NCI-H2081 treated with DMSO at 0.1 percent for 48 hours (cell line): Measurements from ENCODE around the gene MSRB2.
"Not testable (repeated sequence)": the region's sequence is repeated elsewhere in the genome, so short reads cannot be mapped to it uniquely, and the experiment has no call there.

Experiments used
- DNase-seq: peaks from one replicate; lab custom pipeline; 2025; lab: John Stamatoyannopoulos, UW

Gene MSRB2

DNA sequence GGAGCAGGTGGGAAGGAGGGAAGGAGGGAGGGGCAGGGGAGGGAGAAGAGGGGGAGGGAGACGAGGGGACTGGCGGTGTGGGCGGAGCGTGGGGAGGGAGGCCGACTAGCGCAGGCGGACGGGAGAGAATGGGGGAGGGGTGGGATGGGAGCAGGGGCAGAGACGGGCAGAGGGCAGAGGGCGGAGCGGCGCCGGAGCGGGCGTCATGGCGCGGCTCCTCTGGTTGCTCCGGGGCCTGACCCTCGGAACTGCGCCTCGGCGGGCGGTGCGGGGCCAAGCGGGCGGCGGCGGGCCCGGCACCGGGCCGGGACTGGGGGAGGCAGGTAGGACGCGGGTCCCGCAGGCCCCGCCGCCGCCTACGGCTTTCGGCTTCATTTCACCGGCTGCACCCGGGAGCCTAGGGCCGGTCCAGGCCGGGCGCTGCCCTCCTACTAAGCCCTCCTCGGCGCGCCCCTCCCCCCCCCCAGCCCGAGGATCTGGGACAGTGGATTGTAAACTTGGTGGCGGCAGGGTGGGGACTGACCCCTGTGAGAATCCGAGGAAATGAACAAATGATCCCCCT, at the start of gene MSRB2:
Gene MSRB2 (plus strand): TSS at position 176 of the 562 bp plus-strand sequence. CDS start 30 bp downstream, at position 206.
- DNase-seq = no peak

DNA sequence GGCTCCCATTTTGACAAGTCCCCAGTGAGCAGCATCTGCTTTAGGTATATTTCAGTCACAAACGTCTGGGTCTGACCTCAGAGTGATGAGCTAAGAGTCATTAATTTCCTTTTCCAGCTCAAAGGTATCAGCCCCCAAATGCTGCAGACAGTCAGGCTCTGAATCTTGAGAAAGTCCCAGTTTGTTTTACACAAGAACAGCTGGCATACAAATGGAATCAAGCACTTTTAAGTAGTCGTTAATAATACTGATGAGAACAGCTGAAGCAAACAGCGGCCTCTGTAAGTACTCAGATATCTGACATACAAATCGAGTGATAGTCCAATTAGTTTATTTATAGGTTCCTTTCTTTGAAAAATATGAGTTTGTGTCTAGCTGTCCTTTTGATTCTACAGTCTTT, 49.4 kb upstream of the MSRB2 start:
- DNase-seq = no peak

DNA sequence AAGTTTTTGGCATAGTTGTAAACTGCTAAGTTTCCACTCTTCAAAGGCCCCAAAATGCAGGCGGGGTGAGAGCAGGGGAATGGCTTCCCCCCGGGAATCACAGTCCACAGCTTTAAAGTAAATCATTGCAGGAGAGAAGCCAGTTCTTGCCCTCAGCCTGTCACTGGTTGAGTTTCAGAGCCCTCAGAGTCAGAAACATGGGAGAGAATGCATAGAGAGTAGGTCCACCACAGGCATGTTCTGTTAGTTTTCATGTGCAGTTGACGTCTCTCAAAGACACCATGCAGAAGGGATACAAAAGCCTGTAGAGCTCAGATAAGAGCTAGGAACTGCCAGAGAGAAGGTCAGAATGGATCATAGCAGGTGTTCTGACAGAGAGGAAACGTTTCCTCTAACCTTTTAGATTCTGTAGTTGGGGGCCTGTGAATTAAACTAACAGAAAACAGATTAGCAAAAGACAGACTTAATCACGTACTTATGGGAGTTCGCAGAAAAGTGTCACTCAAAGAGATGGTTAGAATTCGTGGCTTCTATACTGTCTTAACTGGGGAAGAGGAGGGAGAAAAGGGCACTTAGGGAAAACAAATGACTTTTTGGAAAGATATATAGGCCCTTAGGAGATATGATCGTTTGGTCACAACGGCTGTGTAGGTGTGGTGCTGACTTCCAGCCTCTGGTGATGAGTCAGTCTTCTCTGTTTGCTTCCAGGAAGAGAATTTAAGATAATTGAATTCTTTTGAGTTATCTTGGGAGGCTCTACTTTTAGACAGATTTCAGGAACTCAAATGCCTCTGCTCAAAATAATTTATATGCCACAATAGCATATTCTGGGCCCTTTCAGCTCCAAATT, 48.0 kb upstream of the MSRB2 start:
- DNase-seq = no peak

DNA sequence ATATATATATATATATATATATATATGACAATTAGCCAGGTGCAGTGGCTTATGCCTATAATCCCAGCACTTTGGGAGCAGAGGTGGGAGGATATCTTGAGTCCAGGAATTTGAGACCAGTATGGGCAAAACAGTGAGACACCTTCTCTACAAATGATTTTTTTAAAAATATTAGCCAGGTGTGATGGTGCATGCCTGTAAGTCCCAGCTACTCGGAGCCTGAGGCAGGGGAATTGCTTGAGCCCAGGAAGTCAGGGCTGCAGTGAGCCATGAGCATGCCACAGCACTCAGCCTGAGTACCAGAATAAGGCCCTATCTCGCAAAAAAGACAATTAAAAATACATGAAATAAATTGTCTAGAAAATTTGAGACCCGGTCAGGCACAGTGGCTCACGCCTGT, 47.2 kb upstream of the MSRB2 start:
- no peak for DNase-seq

DNA sequence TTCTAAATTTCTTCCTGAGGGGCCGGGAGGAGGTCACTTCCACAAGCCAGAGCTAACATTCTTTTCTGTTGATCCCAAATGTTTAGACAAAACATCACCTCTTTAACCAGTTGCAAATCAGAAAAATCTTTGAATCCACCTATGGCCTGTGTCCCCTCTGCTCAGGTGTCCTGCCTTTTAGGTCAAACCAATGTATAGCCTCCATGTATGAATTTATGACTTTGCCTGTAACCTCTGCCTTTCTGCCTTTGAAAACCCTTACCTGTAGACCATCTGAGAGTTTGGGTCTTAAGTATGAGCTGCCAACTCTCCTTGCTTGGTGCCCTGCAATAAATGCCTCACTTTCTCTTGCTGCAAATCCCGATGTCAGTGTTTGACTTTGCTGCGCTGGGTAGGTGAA, 44.1 kb upstream of the MSRB2 start:
- DNase-seq = no peak

DNA sequence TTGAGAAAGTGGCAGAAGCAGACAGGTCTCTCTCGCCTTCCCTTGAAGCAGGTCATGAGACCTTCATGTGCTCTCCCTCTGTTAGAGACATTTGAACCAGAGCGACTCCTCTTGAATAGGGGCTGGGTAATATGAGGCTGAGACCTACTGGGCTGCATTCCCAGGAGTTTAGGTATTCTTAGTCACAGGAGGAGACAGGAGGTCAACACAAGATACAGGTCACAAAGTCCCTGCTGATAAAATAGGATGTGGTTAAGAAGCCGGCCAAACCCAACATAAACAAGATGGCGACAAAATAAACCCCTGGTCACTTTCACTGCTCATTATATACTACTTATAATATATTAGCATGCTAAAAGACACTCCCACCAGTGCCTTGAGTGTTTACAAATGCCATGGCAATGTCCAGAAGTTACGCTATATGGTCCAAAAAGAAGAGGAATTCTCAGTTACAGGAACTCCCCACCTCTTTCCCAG, 43.5 kb upstream of the MSRB2 start:
- no peak for DNase-seq

DNA sequence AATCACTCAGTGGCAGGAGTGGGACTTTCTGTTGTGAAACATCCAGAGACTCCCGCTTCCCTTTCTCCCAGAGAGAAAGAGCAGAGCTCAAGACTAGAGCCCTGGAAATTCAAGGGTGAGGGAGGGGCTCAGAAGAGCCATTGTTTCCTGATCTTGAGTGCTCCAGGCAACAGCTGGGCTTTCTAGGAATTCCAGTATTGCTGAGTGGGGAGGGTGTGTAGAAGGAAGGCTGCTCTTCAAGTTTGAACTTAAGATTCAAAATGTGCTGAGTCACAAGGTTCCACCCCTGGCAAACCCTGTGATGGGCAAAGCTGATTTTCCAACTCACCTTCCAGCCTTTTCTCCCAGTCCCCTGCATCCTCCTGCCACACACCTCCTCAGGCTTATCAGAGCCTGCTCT, 42.3 kb upstream of the MSRB2 start:
- no peak for DNase-seq

DNA sequence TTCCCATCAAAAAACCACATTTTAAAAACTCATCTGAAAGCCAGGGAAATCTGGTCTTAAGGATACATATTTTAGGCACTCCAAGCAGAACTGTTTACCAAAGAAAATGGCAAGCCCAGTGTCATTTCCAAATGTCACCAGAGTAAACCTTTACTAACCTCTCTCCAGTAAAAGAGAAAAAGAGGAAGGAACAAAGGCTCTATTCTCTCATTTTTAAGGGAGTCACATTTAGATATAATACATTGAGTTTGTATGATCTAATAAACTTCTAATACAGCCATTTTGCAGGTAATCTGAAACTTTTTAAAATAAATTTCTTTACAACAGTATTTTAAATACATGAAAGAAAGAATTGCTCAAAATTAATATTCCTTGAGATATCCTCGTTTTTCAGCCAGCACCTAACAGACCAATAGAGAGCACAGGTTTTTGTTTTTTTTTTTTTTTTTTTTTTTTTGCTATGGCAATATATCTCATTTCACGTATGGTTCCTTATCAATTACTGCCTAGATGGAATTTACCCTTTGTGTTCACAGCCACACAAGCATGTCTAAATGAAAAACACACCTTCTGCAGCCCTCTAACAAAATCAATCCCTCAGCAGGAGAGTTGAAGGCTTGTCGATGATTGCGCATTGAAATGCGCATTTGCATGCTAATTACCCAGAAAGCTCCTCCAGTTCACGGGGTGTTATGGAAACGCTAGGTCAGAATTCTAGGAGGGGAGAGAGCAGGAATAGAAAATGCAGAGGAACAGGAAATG, 39.8 kb upstream of the MSRB2 start:
- no peak for DNase-seq

DNA sequence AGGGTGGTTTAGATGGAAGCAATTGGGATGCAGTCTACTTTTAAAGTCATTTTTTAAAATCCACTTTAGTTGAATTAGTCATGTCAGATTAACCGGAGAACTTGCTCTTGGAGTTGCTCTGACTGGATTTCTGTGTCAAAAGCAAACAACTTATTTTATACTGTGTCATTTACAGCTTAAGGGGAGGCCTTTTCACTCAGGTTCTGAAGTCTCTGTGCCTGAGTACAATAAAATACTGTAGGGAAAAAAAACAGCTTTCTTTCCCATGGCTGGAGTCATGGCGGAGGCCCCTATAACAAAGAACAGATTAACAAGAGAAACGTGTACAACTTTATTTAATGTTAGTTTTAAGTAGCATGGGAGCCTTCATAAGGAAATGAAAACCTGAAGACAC, 39.2 kb upstream of the MSRB2 start:
- no peak for DNase-seq

DNA sequence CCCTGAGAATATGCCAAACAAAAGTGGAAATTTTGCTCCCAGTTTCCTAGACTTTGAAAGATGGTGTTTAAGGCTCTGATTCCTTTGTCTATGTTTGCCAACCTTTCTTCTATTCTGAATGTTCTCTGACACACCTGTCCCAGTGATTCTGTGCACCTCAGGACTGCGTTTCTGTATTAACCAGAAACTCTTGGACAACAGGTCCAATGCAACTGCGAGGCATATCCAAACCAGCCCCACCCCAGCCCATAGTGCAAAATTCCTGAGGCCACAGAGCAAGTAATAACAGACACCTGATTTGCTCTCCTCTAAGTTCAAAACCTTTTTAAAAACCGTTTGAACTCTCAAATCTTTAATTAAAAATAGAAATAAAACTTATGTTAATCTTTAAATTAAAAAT, 37.0 kb upstream of the MSRB2 start:
- no peak for DNase-seq

DNA sequence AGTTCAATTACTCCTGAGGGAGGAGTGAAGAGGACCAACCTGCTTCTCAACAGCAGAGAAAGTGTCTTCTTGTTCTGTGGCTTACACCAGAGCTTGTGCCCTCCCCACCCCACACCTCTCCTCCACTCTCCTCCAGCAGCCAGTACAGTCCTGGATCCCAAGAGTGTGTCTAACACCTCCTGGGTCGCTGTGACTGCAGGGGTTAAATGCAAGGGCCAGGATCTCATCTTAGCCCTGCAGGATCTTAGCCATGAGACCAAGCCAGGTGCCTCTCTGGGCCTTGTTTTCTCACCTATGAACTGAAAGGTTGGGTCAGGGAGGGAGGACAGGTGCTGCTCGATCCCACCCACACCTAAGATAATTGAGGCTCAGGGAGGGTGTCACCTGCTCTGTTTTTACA, 34.5 kb upstream of the MSRB2 start:
- DNase-seq = no peak

DNA sequence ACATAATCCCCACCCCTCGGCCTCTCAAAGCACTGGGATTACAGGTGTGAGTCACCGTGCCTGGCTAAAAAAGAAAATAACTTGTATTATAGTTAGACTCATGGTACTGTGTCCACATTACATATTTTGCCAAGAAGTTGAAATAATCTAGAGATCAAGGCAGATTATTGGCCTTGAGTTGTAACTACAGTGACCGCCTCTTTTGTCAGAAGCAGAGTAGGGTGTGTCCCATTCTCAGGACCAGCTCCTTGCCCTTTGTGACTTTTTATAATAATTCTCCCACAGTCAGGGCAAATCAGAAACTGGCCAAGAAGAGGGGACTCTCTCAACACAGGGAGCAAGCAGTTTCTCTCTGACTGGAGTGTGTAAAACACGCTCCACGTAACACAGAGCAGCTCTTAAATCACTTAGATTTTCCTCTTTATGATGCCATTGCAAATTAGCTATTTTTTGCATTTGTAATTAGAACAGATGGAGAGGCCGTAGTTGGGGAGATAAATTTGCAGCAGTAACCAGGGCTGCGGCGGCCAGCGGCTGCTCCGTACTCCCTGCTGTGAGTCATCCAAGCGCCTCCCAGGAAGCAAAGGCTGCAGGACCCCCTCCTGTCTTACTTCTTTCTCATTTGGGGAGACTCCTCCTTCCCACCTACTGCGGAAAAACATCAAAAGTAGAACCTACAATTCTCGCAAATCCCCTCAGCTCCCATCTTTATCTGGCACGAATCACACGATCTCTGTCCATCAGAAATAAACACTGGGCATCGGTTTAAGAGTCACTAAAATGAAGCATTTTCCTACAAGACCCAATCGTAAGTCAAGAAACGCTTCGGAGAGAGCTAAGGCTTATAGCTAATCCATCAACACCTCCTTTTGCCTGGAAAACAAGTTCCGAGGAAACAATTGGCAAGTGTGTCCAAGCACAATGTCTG, 32.1 kb upstream of the MSRB2 start:
- no peak for DNase-seq

DNA sequence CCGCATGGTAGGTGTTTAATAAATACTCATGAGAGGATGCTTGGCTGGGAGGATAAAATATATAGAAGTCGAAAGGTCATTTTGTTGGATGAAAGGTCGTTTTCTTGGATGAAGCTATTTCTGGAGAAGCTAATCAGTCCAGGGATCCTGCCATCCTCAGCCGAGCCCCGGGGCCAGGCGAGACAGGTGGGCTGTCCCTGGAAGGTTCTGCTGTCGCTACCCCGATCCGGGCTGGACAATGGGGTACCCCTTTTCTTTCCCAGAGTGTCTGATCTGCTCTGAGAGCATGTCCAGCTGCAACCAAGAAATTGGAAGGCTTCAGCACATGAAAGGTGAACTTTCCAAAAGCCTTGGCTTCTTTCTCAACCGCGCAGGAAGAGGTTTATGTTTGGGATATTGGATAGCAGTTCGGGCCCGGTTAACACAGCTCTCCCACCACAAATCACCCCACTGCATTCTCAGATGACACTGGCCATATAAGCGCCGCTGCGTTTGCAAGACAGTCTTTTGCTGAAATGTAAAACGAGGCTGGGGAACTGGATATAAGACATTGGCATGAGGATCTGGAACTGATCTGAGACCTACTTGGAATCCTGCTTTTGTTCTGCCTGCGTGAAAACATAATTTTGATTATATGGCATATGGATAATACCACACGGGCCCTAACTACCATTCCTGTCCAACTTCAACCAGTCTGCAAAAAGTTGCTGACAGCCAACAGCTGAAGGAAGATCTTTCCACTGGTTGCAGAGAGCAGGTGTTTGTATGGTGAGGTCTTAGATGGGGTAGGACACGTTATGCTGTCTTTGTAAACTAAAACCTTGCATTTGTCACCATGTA, 31.2 kb upstream of the MSRB2 start:
- DNase-seq = no peak

DNA sequence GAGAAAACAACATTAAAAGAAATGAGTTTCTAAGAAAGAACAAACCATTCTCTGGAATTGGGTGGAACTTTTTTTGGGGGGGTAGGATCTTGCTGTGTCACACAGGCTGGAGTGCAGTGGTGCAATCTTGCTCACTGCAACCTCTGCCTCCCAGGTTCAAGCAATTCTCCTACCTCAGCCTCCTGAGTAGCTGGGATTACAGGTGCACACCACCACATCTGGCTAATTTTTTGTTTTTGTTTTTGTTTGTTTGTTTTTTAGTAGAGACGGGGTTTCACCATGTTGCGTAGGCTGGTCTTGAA, 30.6 kb upstream of the MSRB2 start:
- not testable (repeated sequence) for DNase-seq

DNA sequence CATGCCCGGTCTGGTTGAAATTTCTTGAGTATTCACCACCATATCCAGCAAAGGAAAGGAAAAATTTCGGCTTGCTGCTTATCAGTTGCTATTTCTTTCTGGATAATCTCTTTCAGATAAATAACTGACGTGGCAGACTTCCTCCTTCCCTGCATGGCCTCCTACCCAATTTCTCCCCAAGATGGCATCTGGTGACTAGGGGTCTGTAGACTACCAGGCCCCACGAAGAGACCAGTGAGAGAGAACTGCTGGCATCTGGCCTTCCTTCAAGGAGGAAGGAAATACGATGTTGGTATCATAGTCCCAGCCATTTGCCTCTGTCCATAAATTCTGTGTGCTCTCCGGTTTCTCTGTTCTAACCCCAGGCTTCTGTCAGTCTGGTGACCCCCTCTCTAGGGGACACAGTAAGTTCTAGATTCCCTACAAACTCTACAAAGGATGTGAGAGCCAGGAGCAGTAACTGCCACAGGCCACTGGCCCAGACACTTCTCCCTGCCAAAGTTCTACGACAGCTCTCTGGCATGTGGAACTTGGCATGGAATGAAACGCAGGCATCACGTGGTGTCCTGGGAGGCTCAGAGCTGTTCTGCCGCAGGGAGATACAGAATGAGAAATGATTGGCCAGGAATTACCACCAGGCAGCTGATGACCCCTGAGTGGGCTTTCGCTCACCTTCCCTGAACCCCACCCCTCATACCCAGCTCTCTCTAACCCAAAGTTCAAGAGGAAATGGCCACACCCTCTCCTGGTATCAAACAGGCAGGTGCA, 30.0 kb upstream of the MSRB2 start:
- no peak for DNase-seq

DNA sequence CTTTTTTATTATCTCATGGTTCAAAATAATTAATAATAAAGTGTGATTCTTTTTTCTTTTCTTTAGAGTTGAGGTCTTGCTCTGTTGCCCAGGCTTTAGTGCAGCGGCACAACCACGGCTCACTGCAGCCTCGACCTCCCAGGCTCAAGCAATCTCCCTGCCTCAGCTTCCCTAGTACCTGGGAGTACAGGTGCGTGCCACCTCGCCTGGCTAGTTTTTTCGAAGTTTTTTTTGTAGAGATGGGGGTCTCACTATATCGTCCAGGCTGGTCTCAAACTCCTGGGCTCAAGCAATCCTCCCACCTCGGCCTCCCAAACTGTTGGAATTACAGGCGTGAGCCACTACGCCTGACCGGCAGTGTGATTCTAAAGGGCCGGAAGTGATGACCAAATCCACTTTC, 28.0 kb upstream of the MSRB2 start:
- DNase-seq = no peak

DNA sequence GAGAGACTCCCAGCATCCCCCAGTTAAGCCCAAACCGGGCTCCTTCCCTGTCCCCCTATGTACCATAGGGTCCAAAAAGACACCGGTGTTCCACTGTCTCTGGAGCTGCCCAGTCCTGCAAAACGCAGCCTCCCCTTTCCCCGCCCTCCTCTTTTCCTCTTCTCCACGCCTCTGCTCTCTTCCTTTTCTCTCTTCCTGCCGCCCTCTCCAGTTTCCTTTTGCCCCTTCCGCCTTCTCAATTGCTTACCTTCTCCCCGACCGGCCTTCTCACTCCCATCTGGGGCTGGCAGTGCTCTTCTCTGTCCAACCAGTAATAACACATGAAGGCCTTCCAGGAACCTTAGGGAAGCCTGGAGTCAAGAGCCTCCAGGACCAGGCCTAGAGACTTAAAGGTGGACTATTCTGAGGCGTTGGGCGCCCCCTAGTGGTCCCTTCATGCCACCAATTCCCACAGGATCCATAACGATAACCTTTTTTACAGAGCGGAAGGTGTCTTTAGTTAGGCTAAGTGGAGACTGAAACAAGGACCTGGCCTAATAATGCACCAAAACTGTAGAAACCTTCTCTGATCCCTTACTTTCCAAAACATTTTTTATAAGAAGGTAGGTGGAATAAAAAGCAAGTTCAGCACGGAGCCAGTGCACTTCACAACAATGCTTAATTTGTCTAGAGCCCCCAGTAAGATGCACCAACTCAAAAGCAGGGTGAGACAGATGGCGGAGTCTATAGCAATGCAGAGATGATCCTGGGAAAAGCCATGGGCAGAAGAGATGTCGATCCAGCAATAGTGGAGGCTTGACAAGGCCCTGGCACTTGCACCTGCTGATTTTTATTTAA, 27.2 kb upstream of the MSRB2 start:
- no peak for DNase-seq

DNA sequence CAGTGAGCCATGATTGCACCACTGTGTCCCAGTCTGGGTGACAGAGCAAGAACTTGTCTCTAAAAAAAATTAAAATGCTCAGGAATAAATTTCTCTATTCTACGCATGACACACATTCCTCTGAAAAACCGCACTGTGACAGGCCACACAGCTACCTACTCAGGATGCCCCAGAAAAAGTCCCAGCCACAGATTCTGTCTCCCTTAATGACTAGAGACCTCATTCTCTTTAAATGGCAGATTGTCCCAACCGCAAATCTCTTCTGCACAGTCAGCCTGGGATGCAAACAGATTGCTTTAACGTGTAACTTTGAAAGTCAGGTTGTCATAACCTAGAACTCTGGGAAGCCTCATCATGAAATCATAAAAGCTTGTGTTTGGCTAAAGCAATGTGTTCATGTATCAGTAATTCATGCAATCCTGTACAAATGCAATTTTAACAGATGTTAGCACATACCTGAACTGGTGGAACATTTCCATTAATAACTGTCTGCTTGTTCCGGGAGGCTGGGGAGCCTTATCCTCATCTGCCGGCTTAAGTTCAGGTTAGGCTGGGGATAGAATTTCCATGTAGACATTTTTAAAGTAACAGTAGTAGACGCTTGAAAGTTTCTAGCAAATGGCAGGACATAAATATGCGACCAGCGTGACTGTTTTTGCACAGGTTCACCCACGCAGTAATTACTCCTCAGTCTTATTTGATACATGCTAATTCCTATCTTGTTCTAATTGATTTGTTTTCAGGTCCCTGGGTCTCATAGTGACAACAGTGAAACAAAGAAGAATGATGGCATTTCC, 26.2 kb upstream of the MSRB2 start:
- no peak for DNase-seq
